ENCODE measurements around the gene HECTD2. TPM values are rescaled to one million over a fixed set of nuclear protein-coding genes. Genes with fewer than 3 reads are reported as not detected.
A peak's percentile ranks its signal among the peaks of the same experiment; 100 is the strongest.
"Not testable (repeated sequence)": the region's sequence is repeated elsewhere in the genome, so short reads cannot be mapped to it uniquely, and the experiment has no call there.

The HECTD2 gene
- total RNA-seq, 1 experiment from 2014 or later = 0.71 TPM

- DNase-seq (ENCODE audit: low read depth) = no peak
- in situ Hi-C loops (cut with HindIII; ENCODE audit: low pct_unique_long_range_greater_than_20kb, low sequenced_read_pairs) = no loop called here
Observed at GRCh38 chr10:91519899-91520514, 109.9 kb downstream of the HECTD2 start.

DNA sequence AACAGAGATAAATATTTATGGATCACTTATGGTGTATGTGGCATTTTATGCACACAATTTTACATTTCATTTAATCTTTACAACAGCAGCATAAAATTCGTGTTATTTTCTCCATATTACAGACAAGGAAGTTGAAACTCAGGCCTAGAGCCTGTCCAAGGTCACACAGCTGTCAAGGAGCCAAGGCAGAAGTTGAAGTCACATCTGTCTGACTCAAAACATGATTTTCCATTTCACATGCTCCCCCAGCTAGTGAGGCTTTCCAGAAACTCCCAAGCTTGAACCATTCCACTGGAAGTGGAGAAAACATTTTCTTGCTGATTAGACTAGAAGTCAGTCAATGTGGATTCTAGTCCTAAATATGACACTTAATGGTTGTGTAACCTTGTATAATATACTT lies 110.5 kb downstream of the HECTD2 start:
- in situ Hi-C loops (cut with HindIII; ENCODE audit: low pct_unique_long_range_greater_than_20kb, low sequenced_read_pairs) = no loop called here
- DNase-seq (ENCODE audit: low read depth) = no peak

DNA sequence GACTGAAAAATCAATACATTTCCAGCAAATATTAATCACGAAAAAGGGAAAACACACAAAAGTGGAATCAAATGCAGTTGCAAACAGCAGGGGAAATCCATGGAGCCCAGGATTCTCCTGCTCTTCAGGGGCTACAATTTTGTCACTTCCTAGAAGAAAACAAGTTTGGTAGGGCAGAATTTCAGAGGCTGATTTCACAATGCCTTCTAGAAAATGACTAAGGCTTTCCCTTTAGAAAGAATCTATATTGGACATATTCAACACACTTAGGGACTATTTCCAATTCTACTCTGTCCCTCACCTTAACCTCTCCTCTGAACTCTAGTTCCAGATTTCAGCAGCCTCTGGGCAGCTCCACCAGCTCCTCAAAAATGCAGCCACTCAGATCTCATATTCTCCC lies 111.3 kb downstream of the HECTD2 start:
- in situ Hi-C loops (cut with HindIII; ENCODE audit: low pct_unique_long_range_greater_than_20kb, low sequenced_read_pairs) = no loop called here
- DNase-seq (ENCODE audit: low read depth) = no peak

DNA sequence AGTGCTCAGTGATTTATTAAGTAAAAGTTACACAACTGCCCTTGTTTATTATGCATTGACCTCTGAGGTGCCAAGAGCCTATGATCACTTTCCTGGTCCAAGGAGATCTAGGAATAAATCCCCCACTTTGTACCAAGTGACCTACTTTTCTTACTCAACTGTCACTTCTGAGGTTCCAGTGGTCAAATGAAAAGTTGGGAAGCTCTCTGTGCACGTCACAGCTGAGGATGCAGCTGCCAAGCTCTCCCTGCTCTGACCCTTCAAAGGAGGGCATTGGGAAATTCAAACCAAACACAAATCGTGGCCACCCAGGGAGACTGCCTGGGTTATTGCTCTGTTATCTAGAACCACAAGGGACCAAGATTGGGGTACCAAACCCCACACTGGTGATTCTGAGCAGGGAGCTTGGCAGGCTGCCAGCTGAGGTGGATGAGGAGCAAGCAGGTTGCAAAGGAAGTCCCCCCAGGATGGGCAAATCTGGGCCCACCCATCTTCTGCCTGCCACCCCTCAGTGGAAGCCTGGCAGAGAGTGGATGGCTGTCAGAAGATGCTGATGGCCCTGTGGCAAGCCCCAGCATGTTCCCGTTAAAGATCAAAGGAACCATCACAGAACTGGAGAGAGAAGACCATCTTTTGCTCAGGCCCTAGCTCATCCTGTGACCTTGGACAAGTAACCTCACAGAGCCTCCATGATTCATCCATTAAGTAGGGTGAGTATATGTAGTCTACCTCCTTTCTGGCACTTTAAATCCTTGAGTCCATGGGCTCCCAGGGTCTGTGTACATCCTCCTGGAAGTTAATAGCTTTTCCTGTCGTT lies 116.0 kb downstream of the HECTD2 start:
- no peak for DNase-seq (ENCODE audit: low read depth)
- in situ Hi-C loops (cut with HindIII; ENCODE audit: low pct_unique_long_range_greater_than_20kb, low sequenced_read_pairs) = no loop called here

- in situ Hi-C loops (cut with HindIII; ENCODE audit: low pct_unique_long_range_greater_than_20kb, low sequenced_read_pairs) = no loop called here
- no peak for DNase-seq (ENCODE audit: low read depth)
Observed at GRCh38 chr10:91528080-91528479, 117.9 kb downstream of the HECTD2 start.

DNA sequence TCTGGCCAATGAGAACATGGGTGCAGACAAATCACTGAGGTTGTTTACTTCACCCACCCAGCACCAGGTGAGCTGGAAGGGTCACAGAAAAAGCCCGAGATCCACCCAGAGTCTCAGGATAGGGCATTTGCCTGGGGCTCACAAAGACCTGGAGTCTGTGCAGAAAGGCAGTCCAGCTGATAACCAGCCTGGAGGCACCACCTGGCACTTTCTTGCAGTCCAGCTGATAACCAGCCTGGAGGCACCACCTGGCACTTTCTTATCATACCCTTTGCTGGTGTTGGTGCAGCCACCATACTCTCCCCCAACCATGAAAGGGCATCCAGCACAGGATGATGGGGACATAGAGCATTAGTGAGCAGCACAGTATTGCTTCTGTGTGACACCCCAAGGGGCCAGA lies 118.6 kb downstream of the HECTD2 start:
- in situ Hi-C loops (cut with HindIII; ENCODE audit: low pct_unique_long_range_greater_than_20kb, low sequenced_read_pairs) = no loop called here

GRCh38 chr10:91534789-91535188 lies 124.6 kb downstream of the HECTD2 start:
- in situ Hi-C loops (cut with HindIII; ENCODE audit: low pct_unique_long_range_greater_than_20kb, low sequenced_read_pairs); DNase-seq (ENCODE audit: low read depth): not testable (repeated sequence)

More for the DNA sequence above, 118.6 kb downstream of the HECTD2 start:
- no peak for DNase-seq (ENCODE audit: low read depth)

GRCh38 chr10:91536111-91536510 lies 126.0 kb downstream of the HECTD2 start:
- DNase-seq (ENCODE audit: low read depth) = no peak
- in situ Hi-C loops (cut with HindIII; ENCODE audit: low pct_unique_long_range_greater_than_20kb, low sequenced_read_pairs) = no loop called here

- in situ Hi-C loops (cut with HindIII; ENCODE audit: low pct_unique_long_range_greater_than_20kb, low sequenced_read_pairs) = no loop called here
- DNase-seq (ENCODE audit: low read depth) = no peak
Observed at GRCh38 chr10:91536733-91537132, 126.6 kb downstream of the HECTD2 start.

GRCh38 chr10:91537614-91538383 lies 127.7 kb downstream of the HECTD2 start:
- in situ Hi-C loops (cut with HindIII; ENCODE audit: low pct_unique_long_range_greater_than_20kb, low sequenced_read_pairs) = no loop called here
- no peak for DNase-seq (ENCODE audit: low read depth)

GRCh38 chr10:91539930-91540329 lies 129.8 kb downstream of the HECTD2 start:
- in situ Hi-C loops (cut with HindIII; ENCODE audit: low pct_unique_long_range_greater_than_20kb, low sequenced_read_pairs) = no loop called here

DNA sequence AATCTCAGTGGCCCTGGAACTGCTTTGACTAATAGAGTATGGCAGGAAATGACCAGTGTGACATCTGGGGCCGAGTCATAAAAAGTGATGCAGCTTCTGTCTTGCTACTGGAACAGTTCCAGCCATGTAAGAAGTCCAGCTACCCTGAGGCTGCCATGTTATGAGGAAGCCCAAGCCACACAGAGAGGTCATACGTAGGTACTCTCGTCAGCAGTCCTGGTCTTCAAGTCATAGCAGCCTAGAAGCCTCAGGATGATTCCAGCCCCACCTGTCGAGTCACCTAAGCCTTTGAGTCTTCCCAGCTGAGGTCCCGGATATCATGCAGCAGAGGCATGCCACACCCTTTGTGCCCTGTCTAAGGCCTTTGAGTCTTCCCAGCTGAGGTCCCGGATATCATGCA lies 130.6 kb downstream of the HECTD2 start:
- peak; percentile 36 for DNase-seq (ENCODE audit: low read depth)
- in situ Hi-C loops (cut with HindIII; ENCODE audit: low pct_unique_long_range_greater_than_20kb, low sequenced_read_pairs) = no loop called here

More at GRCh38 chr10:91539930-91540329, 129.8 kb downstream of the HECTD2 start:
- no peak for DNase-seq (ENCODE audit: low read depth)

GRCh38 chr10:91541481-91541880 lies 131.3 kb downstream of the HECTD2 start:
- in situ Hi-C loops (cut with HindIII; ENCODE audit: low pct_unique_long_range_greater_than_20kb, low sequenced_read_pairs) = no loop called here
- no peak for DNase-seq (ENCODE audit: low read depth)

GRCh38 chr10:91545384-91545783 lies 135.2 kb downstream of the HECTD2 start:
- no peak for DNase-seq (ENCODE audit: low read depth)
- in situ Hi-C loops (cut with HindIII; ENCODE audit: low pct_unique_long_range_greater_than_20kb, low sequenced_read_pairs) = no loop called here

DNA sequence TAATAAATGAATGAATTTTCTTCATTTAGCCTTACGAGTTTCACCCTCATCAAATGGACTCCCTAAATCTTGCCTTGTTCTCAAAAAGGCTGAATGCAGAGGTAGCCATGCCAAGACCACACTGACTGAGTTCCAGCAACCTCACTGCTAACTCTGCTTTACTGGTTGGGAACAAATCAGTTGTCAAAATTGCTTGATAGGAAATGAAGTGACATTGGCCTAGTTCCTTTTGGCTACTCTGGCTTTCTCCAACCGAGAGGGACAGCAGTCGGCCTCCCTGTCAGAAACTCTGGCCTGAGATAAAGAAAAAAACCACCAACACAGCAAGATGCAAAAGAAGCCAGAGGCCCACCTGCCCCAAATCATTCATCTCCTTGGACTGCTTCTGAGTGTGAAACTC lies 135.7 kb downstream of the HECTD2 start:
- DNase-seq (ENCODE audit: low read depth) = no peak
- in situ Hi-C loops (cut with HindIII; ENCODE audit: low pct_unique_long_range_greater_than_20kb, low sequenced_read_pairs) = no loop called here

- in situ Hi-C loops (cut with HindIII; ENCODE audit: low pct_unique_long_range_greater_than_20kb, low sequenced_read_pairs) = no loop called here
- DNase-seq (ENCODE audit: low read depth) = no peak
Observed at GRCh38 chr10:91549262-91549661, 139.1 kb downstream of the HECTD2 start.

GRCh38 chr10:91550021-91550420 lies 139.9 kb downstream of the HECTD2 start:
- in situ Hi-C loops (cut with HindIII; ENCODE audit: low pct_unique_long_range_greater_than_20kb, low sequenced_read_pairs) = no loop called here
- DNase-seq (ENCODE audit: low read depth) = no peak

GRCh38 chr10:91551856-91552255 lies 141.7 kb downstream of the HECTD2 start:
- DNase-seq (ENCODE audit: low read depth) = peak; percentile 23
- in situ Hi-C loops (cut with HindIII; ENCODE audit: low pct_unique_long_range_greater_than_20kb, low sequenced_read_pairs) = no loop called here

Measured in Caki2 (cell line).